GM23338 (cell line): Measurements from ENCODE around the gene DAZAP1. TPM values are rescaled to one million over a fixed set of nuclear protein-coding genes. Genes with fewer than 3 reads are reported as not detected.
A peak's percentile ranks its signal among the peaks of the same experiment; 100 is the strongest.

ENCODE experiments used
- ATAC-seq: fragments of 200-7000 bp; cut with Tn5 transposase; 3 replicates; pipeline ENCODE4 v1.9.1; 2020
- DNase-seq: peaks from one replicate; pipeline ENCODE4 v3.0.0-alpha.2; 2015; ENCODE audit warnings: low spot score
- H2AFZ ChIP-seq: fragments of 200-600 bp; sonication (generic); 2 replicates; pipeline ENCODE4 v1.8.0; 2016; ENCODE audit warnings: antibody characterized with exemption, mild to moderate bottlenecking, moderate library complexity
- H3F3A ChIP-seq: fragments of 200-600 bp; sonication (generic); replicated peaks from 2 replicates; pipeline ENCODE4 v1.8.0; 2017; ENCODE audit warnings: antibody characterized with exemption, mixed run types, low read depth
- H3K27ac ChIP-seq: fragments of 200-600 bp; sonication (generic); 2 replicates; pipeline ENCODE4 v1.6.1; 2016; ENCODE audit warnings: low read depth
- H3K27me3 ChIP-seq: fragments of 200-600 bp; sonication (generic); 2 replicates; pipeline ENCODE4 v1.8.0; 2016; ENCODE audit warnings: mild to moderate bottlenecking, mixed run types, moderate library complexity; ENCODE audit not compliant: insufficient read depth
- H3K36me3 ChIP-seq: fragments of 200-600 bp; sonication (generic); 2 replicates; pipeline ENCODE4 v1.8.0; 2016; ENCODE audit warnings: mild to moderate bottlenecking; ENCODE audit not compliant: insufficient read depth
- H3K4me1 ChIP-seq: fragments of 200-600 bp; sonication (generic); 2 replicates; pipeline ENCODE4 v1.8.0; 2016; ENCODE audit warnings: mild to moderate bottlenecking, moderate library complexity; ENCODE audit not compliant: insufficient read depth
- H3K4me2 ChIP-seq: fragments of 200-600 bp; sonication (generic); 2 replicates; pipeline ENCODE4 v1.7.1; 2017; ENCODE audit warnings: mixed run types
- H3K4me3 ChIP-seq: fragments of 200-600 bp; sonication (generic); 2 replicates; pipeline ENCODE4 v1.6.1; 2016; ENCODE audit warnings: mixed run types
- H3K79me2 ChIP-seq: fragments of 200-600 bp; sonication (generic); replicated peaks from 2 replicates; pipeline ENCODE4 v1.8.0; 2017; ENCODE audit warnings: mild to moderate bottlenecking; ENCODE audit not compliant: insufficient read depth
- H3K9me2 ChIP-seq: fragments of 200-600 bp; sonication (generic); 2 replicates; pipeline ENCODE4 v1.8.0; 2017; ENCODE audit not compliant: insufficient read depth
- H4K20me1 ChIP-seq: fragments of 200-600 bp; sonication (generic); replicated peaks from 2 replicates; pipeline ENCODE4 v1.8.0; 2017; ENCODE audit warnings: mild to moderate bottlenecking; ENCODE audit not compliant: insufficient read depth
- H3K27ac Mint-ChIP-seq: 2 replicates; pipeline ENCODE4 v1.8.0; 2020; ENCODE audit warnings: inconsistent platforms, mild to moderate bottlenecking, moderate library complexity, mixed read lengths
- H3K27me3 Mint-ChIP-seq: 3 replicates; pipeline ENCODE4 v1.8.0; 2022; ENCODE audit warnings: low read depth, mild to moderate bottlenecking, moderate library complexity, mixed read lengths, inconsistent platforms; ENCODE audit not compliant: insufficient read depth, poor library complexity
- H3K36me3 Mint-ChIP-seq: 3 replicates; pipeline ENCODE4 v1.8.0; 2021; ENCODE audit warnings: low read depth, mild to moderate bottlenecking, inconsistent platforms, moderate library complexity, mixed read lengths
- H3K4me1 Mint-ChIP-seq: 3 replicates; pipeline ENCODE4 v1.8.0; 2020; ENCODE audit warnings: mild to moderate bottlenecking, inconsistent platforms, mixed read lengths
- H3K4me3 Mint-ChIP-seq: 3 replicates; pipeline ENCODE4 v1.8.0; 2021; ENCODE audit warnings: moderate library complexity, mild to moderate bottlenecking, inconsistent platforms, mixed read lengths
- H3K9me3 Mint-ChIP-seq: 3 replicates; pipeline ENCODE4 v1.8.0; 2020; ENCODE audit warnings: moderate library complexity, mild to moderate bottlenecking, inconsistent platforms, mixed read lengths
- CREB1 ChIP-seq: fragments of 250-450 bp; sonication (Bioruptor Pico); IDR thresholded peaks from 2 replicates; pipeline ENCODE4 v1.5.0; 2020; ENCODE audit warnings: low read depth, mild to moderate bottlenecking, moderate library complexity
- CTCF ChIP-seq, 2 experiments: fragments of 200-600 bp in 1 of 2; sonication (generic) in 1 of 2; conservative IDR thresholded peaks; 2 replicates each; pipeline versions ENCODE4 v1.5.1 to v1.6.1; 2016 to 2017; ENCODE audit warnings: antibody characterized with exemption in 2 of 2, low read depth in 2 of 2, mild to moderate bottlenecking in 2 of 2, moderate library complexity in 1 of 2
- ETS1 ChIP-seq: IDR thresholded peaks from 2 replicates; pipeline ENCODE4 v1.6.1; 2016; ENCODE audit warnings: antibody characterized with exemption
- EZH2 ChIP-seq: fragments of 200-600 bp; sonication (generic); IDR thresholded peaks from one replicate; pipeline ENCODE4 v1.8.0; 2017; ENCODE audit warnings: antibody characterized with exemption, mild to moderate bottlenecking, low read depth; ENCODE audit not compliant: unreplicated experiment
- EZH2phosphoT487 ChIP-seq: fragments of 200-600 bp; sonication (generic); IDR thresholded peaks from one replicate; pipeline ENCODE4 v1.8.1; 2018; ENCODE audit warnings: antibody characterized with exemption; ENCODE audit not compliant: unreplicated experiment
- JUNB ChIP-seq: IDR thresholded peaks from one replicate; pipeline ENCODE4 v1.6.1; 2016; ENCODE audit warnings: antibody characterized with exemption; ENCODE audit not compliant: unreplicated experiment
- NANOG ChIP-seq: IDR thresholded peaks from 2 replicates; pipeline ENCODE4 v1.6.1; 2016; ENCODE audit warnings: antibody characterized with exemption, borderline replicate concordance
- POLR2AphosphoS5 ChIP-seq: IDR thresholded peaks from 2 replicates; pipeline ENCODE4 v1.6.1; 2016; ENCODE audit warnings: antibody characterized with exemption, low read depth
- STAT1 ChIP-seq: IDR thresholded peaks from one replicate; pipeline ENCODE4 v1.6.1; 2016; ENCODE audit warnings: antibody characterized with exemption; ENCODE audit not compliant: unreplicated experiment
- ZNF114 ChIP-seq: fragments of 250-450 bp; sonication (Bioruptor Pico); IDR thresholded peaks from 2 replicates; pipeline ENCODE4 v1.5.0; 2020; ENCODE audit warnings: mild to moderate bottlenecking, moderate library complexity
- ZNF331 ChIP-seq: fragments of 250-450 bp; sonication (Bioruptor Pico); IDR thresholded peaks from 2 replicates; pipeline ENCODE4 v1.5.0; 2020; ENCODE audit warnings: low read depth, mild to moderate bottlenecking, moderate library complexity
- ZNF462 ChIP-seq: fragments of 250-450 bp; sonication (Bioruptor Pico); IDR thresholded peaks from 2 replicates; pipeline ENCODE4 v1.5.0; 2020; ENCODE audit warnings: mild to moderate bottlenecking, moderate library complexity
- polyA plus RNA-seq: library from polyadenylated mRNA; unstranded; fragments of >200 nt; fragmentation: Nextera tagmentation; extraction: Ambion mirVana; gene quantifications from 2 replicates; pipeline ENCODE4 v1.2.1, GENCODE V29; 2016
- total RNA-seq: library from RNA; depleted of rRNA; stranded (reverse); fragments of >200 nt; shearing (Covaris generic); gene quantifications from 2 replicates; pipeline ENCODE4 v1.2.3, GENCODE V29; 2014
- TF ChIP-seq, protein P1 (sequence below): IDR thresholded peaks from one replicate; pipeline ENCODE4 v1.6.1; 2018; ENCODE audit warnings: antibody characterized with exemption; ENCODE audit not compliant: unreplicated experiment

DAZAP1 gene
- total and polyA plus RNA-seq, 2 experiments from 2014 or later = 44.1 to 194 TPM

DNA sequence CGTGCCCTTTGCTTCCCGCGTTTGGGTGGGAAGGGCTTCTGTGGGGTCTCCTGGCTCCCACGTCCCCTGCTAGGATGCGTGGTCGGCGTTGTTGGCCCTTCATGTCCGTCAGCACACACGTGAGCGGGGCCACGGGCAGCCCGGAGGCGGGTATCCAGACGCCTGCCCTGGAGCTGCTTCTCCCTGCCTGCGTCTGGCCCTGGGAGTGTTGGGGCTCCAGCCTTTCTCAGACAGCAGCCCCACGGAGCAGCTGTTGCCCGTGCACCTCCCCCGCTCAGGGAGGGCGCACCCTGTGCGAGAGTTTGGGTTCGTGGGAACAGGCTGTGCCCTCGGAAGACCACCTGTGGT, 14.5 kb downstream of the DAZAP1 start:
- no peaks in the 10 kb centered on the region for H3K9me3 Mint-ChIP-seq
- Histone ChIP-seq H3K4me3 (no peak overlapping the region), H3K36me3 (peaks cover 42% of the 10 kb centered on the region), H4K20me1 (peaks cover 56% of the 10 kb centered on the region), H3K27me3 (no peaks in the 10 kb centered on the region), H3F3A (peaks cover 47% of the 10 kb centered on the region), H3K4me1 (peaks cover under 1% of the 10 kb centered on the region; the same call in 1 of the 2 replicates), H2AFZ (no peak overlapping the region), H3K9me2 (no peaks in the 10 kb centered on the region), H3K27ac (peak overlapping the region; percentile 19; the same call in 1 of the 2 replicates), H3K4me2 (no peak overlapping the region), H3K79me2 (peaks cover 83% of the 10 kb centered on the region)
- ATAC-seq (no peak), DNase-seq (no peak)
- peaks cover 86% of the 10 kb centered on the region for H3K36me3 Mint-ChIP-seq
- peaks cover 10% of the 10 kb centered on the region for H3K27me3 Mint-ChIP-seq
- H3K4me3 Mint-ChIP-seq = no peak overlapping the region
- TF ChIP-seq ETS1 = no peak
- no peak for TF ChIP-seq ZNF331 (CRISPR knock-in tag)
- no peak for TF ChIP-seq CREB1 (CRISPR knock-in tag)
- no peak for TF ChIP-seq EZH2
- TF ChIP-seq STAT1 = no peak
- TF ChIP-seq POLR2AphosphoS5 = no peak
- no peak for TF ChIP-seq ZNF114 (CRISPR knock-in tag)
- TF ChIP-seq ZNF462 (CRISPR knock-in tag) = no peak
- TF ChIP-seq, protein P1, sequence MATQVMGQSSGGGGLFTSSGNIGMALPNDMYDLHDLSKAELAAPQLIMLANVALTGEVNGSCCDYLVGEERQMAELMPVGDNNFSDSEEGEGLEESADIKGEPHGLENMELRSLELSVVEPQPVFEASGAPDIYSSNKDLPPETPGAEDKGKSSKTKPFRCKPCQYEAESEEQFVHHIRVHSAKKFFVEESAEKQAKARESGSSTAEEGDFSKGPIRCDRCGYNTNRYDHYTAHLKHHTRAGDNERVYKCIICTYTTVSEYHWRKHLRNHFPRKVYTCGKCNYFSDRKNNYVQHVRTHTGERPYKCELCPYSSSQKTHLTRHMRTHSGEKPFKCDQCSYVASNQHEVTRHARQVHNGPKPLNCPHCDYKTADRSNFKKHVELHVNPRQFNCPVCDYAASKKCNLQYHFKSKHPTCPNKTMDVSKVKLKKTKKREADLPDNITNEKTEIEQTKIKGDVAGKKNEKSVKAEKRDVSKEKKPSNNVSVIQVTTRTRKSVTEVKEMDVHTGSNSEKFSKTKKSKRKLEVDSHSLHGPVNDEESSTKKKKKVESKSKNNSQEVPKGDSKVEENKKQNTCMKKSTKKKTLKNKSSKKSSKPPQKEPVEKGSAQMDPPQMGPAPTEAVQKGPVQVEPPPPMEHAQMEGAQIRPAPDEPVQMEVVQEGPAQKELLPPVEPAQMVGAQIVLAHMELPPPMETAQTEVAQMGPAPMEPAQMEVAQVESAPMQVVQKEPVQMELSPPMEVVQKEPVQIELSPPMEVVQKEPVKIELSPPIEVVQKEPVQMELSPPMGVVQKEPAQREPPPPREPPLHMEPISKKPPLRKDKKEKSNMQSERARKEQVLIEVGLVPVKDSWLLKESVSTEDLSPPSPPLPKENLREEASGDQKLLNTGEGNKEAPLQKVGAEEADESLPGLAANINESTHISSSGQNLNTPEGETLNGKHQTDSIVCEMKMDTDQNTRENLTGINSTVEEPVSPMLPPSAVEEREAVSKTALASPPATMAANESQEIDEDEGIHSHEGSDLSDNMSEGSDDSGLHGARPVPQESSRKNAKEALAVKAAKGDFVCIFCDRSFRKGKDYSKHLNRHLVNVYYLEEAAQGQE = no peak
- no peak for TF ChIP-seq EZH2phosphoT487
- TF ChIP-seq NANOG = no peak
- no peak for TF ChIP-seq JUNB
- no peak for TF ChIP-seq CTCF (conservative IDR thresholded peaks at IDR 0.05; ENCODE audit: low read depth in 2 of 2)
- no peak overlapping the region for H3K27ac Mint-ChIP-seq
- H3K4me1 Mint-ChIP-seq = peaks cover 40% of the 10 kb centered on the region
